Measurements from ENCODE around the gene ADAM8. TPM values are rescaled to one million over a fixed set of nuclear protein-coding genes. Genes with fewer than 3 reads are reported as not detected.
"Not testable (repeated sequence)": the region's sequence is repeated elsewhere in the genome, so short reads cannot be mapped to it uniquely, and the experiment has no call there.

ADAM8 gene
- total RNA-seq, 2 experiments from 2014 or later: 90.8 to 91.0 TPM

DNA sequence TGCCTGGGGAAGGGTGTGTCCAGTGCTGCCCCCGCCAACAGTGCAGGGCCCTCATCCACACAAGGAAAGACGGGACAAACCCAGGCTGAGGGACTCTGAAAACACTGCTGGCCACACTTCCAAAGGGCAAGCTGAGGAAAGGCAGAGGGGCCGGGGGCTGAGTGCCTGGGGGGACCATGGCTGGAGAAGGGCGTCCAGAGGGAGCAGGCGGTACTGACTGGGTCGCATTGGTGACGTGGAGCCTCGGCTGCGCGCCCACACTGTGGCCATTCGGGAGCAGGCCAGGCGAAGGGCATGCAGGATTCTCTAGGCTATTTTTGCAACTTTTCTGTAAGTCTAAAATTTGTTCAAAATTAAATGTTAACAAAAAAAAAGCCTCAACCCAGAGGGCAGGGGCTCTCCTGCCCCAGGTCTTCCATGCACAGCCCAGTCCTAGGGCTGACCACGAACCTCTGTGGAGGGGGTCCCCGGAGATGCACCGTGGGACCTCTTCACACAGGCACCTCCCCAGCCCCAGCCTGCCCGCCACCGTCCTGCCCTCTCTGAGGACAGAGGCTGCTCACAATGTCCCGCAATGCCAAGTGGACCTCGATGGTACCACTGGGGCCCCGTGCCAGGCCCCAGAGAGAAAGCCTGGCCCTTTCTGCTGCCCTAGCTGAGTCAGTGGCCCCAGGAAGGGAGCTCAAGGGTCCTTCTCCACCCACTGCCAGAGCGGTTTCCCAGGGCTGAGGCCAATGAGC is 10.4 kb downstream of the ADAM8 start:
- DNase-seq: no peak
- Mint-ChIP-seq H3K27ac (no peak overlapping the region), H3K36me3 (peaks cover 4% of the 10 kb centered on the region), H3K9me3 (no peaks in the 10 kb centered on the region), H3K27me3 (no peaks in the 10 kb centered on the region), H3K4me1 (peaks cover 17% of the 10 kb centered on the region), H3K4me3 (no peak overlapping the region)
- ATAC-seq (ENCODE audit: low read depth): no peak
- POLR2A ChIA-PET: interaction anchor here (0.5 to 1.5 kb wide), 2 partner anchors 10 to 35 kb away, joined by 3 to 5 read pairs; partner anchors contain the start of gene ADAM8

DNA sequence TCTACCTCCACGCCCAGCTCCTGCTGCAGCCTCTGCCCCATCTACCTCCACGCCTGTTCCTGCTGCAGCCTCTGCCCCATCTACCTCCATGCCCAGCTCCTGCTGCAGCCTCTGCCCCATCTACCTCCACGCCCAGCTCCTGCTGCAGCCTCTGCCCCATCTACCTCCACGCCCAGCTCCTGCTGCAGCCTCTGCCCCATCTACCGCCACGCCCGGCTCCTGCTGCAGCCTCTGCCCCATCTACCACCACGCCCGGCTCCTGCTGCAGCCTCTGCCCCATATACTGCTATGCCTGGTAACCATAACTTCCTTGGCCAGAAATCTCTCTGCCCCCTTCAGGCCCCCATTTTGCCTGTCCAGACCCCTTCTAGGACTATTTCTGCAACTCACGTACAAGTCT is 11.6 kb downstream of the ADAM8 start:
- H3K27ac Mint-ChIP-seq; H3K27me3 Mint-ChIP-seq; DNase-seq; H3K36me3 Mint-ChIP-seq; H3K9me3 Mint-ChIP-seq; ATAC-seq (ENCODE audit: low read depth): not testable (repeated sequence)
- peaks cover 28% of the 10 kb centered on the region for H3K4me1 Mint-ChIP-seq
- POLR2A ChIA-PET: interaction anchor here (1.1 to 4.8 kb wide), 2 partner anchors 10 to 13 kb away, joined by 4 to 35 read pairs; partner anchors contain the start of gene ADAM8
- peak overlapping the region; percentile 66 for H3K4me3 Mint-ChIP-seq

DNA sequence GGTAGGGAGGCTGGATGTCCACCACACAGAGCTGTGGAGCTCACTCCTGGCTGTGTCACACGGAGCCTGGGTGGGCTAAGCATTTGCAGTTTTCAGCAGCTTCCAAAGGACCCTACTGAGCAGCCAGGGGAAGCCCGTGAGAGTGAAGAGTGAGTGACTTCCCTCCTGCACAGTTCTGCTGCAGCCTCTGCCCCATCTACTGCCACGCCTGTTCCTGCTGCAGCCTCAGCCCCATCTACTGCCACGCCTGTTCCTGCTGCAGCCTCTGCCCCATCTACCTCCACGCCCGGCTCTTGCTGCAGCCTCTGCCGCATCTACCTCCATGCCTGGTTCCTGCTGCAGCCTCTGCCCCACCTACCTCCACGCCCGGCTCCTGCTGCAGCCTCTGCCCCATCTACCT is 12.2 kb downstream of the ADAM8 start:
- DNase-seq: peak; percentile 51
- H3K4me1 Mint-ChIP-seq: peaks cover 33% of the 10 kb centered on the region
- no peaks in the 10 kb centered on the region for H3K27me3 Mint-ChIP-seq
- peaks cover 4% of the 10 kb centered on the region for H3K36me3 Mint-ChIP-seq
- POLR2A ChIA-PET: interaction anchor here (1.1 to 4.8 kb wide), 2 partner anchors 11 to 14 kb away, joined by 4 to 35 read pairs; partner anchors contain the start of gene ADAM8
- no peaks in the 10 kb centered on the region for H3K9me3 Mint-ChIP-seq
- ATAC-seq (ENCODE audit: low read depth): peak; percentile 55
- peak overlapping the region; percentile 51 for H3K27ac Mint-ChIP-seq
- H3K4me3 Mint-ChIP-seq: peak overlapping the region; percentile 66

DNA sequence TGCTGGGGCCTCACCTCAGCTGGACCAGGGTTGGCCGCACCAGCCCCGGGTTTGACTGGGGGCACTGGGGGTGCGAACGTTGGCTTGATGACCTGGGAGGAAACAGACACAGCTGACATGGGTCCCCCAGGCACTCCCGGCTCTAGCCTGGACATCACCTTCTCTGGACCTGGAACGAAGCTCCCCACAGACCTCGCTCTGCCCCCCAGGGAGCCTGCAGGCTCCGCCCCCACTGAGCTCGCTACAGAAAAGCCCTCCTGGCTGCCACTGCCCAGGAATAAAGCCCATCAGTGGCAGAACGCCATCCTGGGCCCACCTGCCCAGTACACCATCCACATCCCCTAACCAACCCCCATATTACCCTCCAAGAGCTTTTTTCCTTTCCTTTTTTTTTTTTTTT is 13.0 kb downstream of the ADAM8 start:
- POLR2A ChIA-PET: interaction anchor here (4.8 kb wide), 1 partner anchor 12 kb away, joined by 35 read pairs; the partner anchor contains the start of gene ADAM8
- DNase-seq: no peak
- no peak overlapping the region for H3K27ac Mint-ChIP-seq

DNA sequence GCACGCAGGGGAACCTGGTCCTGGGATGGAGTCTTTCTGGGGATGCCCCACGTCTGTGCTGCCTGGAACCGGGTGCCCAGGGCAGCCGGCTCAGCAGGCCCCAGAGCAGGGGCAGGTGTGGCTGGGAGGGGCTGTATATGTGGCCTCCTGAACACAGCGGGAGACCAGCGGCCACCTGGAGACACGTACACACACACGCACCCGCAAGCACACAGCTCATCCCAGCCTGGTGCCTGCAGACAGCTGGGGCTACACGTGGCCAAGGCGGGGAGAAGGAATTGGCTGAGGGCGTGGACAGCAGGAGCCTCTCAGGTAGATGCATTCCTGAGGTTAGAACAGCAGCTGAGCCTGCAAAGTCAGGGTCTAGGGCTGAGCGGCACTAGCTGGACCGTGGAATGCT is 14.0 kb downstream of the ADAM8 start:
- Mint-ChIP-seq H3K27me3 (no peaks in the 10 kb centered on the region), H3K4me1 (peaks cover 39% of the 10 kb centered on the region), H3K9me3 (no peaks in the 10 kb centered on the region), H3K4me3 (no peak overlapping the region), H3K27ac (no peak overlapping the region), H3K36me3 (peaks cover 4% of the 10 kb centered on the region)
- POLR2A ChIA-PET: interaction anchor here (1.1 to 4.8 kb wide), 2 partner anchors 13 to 15 kb away, joined by 3 to 35 read pairs; partner anchors contain the start of gene ADAM8
- ATAC-seq (ENCODE audit: low read depth) (no peak), DNase-seq (no peak)

More for the DNA sequence above, 13.0 kb downstream of the ADAM8 start:
- Mint-ChIP-seq H3K36me3 (peaks cover 4% of the 10 kb centered on the region), H3K27me3 (no peaks in the 10 kb centered on the region), H3K9me3 (no peaks in the 10 kb centered on the region), H3K4me1 (peaks cover 39% of the 10 kb centered on the region), H3K4me3 (peak overlapping the region; percentile 39)
- ATAC-seq (ENCODE audit: low read depth): no peak

DNA sequence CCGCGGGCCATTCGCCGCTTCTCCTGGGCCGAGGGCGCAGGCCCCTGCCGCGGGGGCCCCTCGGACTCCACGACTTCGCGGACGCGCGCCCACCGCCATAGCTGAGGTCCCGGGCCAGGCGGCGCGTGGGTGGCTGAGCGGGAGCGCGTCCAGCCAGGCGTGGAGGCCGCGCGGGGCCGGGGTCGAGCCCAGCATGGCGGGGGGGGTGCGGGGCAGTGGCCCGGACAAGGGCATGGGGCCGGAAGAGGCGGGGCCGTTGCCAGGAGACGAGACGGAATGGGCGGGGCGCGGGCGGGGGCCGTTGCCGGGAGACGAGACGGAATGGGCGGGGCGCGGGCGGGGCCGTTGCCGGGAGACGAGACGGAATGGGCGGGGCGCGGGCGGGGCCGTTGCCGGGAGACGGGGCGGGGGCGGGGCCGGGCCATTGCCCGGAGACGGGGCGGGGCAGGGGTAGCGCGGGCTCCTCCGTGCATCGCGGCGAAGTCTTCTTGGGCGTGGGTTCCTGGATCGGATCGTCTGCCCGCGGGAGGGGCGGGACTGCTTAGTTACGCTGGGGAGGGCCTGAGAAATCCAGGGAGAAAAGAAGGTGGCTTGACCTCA is 14.8 kb downstream of the ADAM8 start:
- peaks cover 44% of the 10 kb centered on the region for H3K4me1 Mint-ChIP-seq
- DNase-seq (peak; percentile 86), ATAC-seq (ENCODE audit: low read depth) (peak; percentile 31)
- H3K36me3 Mint-ChIP-seq: peaks cover 4% of the 10 kb centered on the region
- peak overlapping the region; percentile 67 for H3K4me3 Mint-ChIP-seq
- H3K27me3 Mint-ChIP-seq: no peaks in the 10 kb centered on the region
- no peak overlapping the region for H3K27ac Mint-ChIP-seq
- H3K9me3 Mint-ChIP-seq: no peaks in the 10 kb centered on the region
- POLR2A ChIA-PET: interaction anchor here (1.0 to 4.8 kb wide), 3 partner anchors 14 to 16 kb away, joined by 3 to 35 read pairs (median 3); partner anchors contain the start of gene ADAM8

DNA sequence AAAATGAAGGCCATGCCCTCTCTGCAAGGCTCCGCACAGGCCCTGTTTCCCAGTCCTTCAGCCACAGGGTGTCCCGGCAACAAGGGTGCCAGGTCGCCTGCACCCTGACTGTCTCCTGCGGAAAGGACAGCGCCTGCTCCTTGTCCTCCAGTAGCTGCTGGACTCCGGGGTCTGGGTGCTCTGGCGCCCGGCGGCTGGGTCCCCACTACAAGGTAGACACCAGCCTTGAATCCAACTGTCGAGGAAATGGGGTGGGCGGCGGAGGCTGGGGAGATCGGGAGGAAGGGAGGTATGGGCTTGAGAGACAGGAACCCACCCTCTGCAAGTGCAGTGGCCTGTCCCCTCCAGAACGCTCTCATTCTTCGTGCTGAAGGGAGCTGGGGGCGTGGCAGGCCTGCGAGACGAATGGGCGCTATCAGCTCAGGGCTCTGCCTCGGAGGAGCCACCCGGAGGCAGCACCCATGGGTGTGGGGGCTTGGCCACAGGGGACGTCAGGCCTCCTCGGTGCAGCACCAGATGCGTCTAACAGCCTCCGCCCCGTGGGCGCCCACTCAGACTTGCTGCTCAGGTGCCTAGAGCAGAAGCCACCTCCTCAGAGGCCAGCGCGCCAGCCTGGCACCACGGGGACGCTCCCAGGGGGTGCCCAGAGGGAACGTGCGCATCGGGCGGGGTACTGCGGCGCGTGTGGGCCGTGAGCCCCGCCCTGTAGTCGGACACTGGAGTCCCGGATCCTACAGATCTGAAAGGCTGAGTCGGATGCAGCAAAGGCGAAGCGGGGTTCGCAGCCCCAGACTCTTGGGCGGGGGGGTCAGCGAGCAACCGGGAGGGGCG is 15.6 kb downstream of the ADAM8 start:
- Mint-ChIP-seq H3K36me3 (peaks cover 4% of the 10 kb centered on the region), H3K4me1 (peaks cover 44% of the 10 kb centered on the region), H3K9me3 (no peaks in the 10 kb centered on the region), H3K27ac (peak overlapping the region; percentile 89), H3K27me3 (no peaks in the 10 kb centered on the region), H3K4me3 (peak overlapping the region; percentile 81)
- POLR2A ChIA-PET: interaction anchor here (1.0 to 4.8 kb wide), 2 partner anchors 14 to 17 kb away, joined by 3 to 35 read pairs; partner anchors contain the start of gene ADAM8
- ATAC-seq (ENCODE audit: low read depth): peak; percentile 38
- peak; percentile 77 for DNase-seq

DNA sequence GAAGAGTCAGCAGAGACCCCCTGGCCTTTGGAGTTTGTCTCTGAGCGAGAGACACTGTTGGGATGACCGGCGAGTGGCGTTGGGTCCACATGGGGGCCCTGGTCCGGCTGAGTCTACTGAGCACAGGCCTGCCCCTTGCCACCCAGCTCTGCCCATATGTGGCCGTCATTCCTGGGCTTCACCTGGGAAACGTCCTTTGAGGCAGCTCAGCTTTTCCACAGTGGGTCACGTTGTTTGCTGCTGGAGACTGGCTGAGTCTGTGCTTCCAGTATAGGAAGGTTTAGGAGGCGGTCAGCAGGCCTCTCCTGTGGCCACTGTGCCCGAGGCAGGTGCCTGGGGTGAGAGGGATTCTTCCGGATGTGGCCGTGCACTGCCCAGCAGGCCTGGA is 17.1 kb downstream of the ADAM8 start:
- no peaks in the 10 kb centered on the region for H3K27me3 Mint-ChIP-seq
- H3K4me3 Mint-ChIP-seq: peak overlapping the region; percentile 81
- POLR2A ChIA-PET: interaction anchor here (0.6 to 3.3 kb wide), 7 partner anchors 11 to 130 kb away, joined by 3 to 26 read pairs (median 5); partner anchors contain the start of gene ADAM8
- peaks cover 4% of the 10 kb centered on the region for H3K36me3 Mint-ChIP-seq
- peak overlapping the region; percentile 89 for H3K27ac Mint-ChIP-seq
- ATAC-seq (ENCODE audit: low read depth) (no peak), DNase-seq (no peak)
- peaks cover 36% of the 10 kb centered on the region for H3K4me1 Mint-ChIP-seq
- no peaks in the 10 kb centered on the region for H3K9me3 Mint-ChIP-seq

DNA sequence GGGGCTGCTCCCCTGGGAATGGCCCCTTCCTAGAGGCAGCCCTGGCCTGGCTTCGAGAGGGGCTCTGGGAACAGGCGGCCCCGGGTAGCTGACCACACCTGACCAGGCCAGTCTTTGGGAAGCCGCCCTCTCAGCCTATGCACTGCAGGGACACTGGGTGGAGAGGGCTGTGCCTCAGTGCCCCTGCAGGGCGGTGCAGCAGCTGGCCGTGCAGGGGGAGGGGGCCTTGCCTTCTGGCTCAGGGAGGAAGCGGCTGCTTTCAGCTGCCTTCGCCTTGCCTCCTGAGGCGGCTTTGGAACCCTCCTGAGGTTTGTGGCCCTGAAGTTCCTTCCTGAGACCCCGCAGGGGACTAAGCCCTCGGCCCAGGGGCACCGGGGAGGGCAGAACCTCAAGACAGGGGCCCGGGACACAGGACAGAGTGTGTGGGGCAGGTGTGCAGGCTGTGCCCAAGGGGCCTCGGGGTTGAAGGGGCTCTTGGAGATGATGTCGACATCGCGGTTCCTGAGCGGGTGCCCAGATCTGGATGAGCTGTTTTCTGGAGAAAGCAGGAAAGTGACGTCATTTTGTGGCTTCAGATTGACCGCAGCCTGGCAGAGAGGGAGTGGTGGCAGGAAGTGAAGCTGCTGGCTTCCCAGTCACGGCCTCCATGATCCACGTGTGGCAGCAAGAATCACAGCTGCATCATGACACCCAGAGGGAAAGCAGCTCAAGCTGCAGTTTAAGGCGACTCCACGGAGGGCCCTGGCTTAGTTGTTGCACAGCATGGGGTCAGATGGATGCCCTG is 17.7 kb downstream of the ADAM8 start:
- POLR2A ChIA-PET: interaction anchor here (0.6 to 3.3 kb wide), 9 partner anchors 8 to 131 kb away, joined by 3 to 26 read pairs (median 4); partner anchors contain the start of gene ADAM8

DNA sequence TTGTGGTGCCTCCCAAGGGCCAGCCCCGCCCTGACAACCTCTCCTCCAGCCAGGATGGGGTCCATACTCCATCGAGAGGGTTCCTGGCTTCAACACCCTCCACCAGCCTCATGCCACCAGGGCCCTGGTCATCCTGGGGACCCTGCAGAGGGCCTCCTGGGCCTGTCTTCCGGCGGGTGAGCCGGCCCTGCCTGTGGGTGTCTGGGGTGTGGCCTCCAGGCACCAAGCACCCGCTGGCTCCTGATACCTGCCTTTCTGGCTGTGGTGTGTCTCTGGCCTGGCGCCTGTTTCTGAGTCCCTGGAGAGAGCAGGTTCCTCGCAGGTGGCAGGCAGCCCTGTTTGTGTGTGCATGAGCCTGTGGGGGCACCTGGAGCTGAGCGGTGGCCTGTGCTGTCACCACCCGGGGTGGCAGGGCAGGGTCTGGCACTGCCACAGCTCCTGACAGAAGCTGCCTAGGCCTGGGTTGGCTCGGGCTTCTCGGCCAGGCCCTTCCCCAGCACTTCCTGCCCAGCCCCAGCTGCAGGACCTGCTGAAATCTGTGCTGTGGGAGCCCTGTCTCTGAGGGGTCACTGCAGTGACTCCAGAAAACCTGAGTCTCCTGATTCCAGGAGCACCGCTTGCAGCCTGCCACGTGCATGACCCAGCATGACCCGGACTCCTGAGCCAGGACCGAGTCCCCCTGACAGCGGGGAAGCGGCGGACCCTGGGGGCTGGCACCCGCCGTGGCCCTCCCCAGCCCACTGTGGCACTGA is 18.4 kb downstream of the ADAM8 start:
- Mint-ChIP-seq H3K4me3 (peak overlapping the region; percentile 60), H3K9me3 (no peaks in the 10 kb centered on the region), H3K27me3 (no peaks in the 10 kb centered on the region), H3K36me3 (no peaks in the 10 kb centered on the region), H3K4me1 (peaks cover 26% of the 10 kb centered on the region), H3K27ac (peak overlapping the region; percentile 88)
- ATAC-seq (ENCODE audit: low read depth): peak; percentile 18
- POLR2A ChIA-PET: interaction anchor here (0.9 to 3.3 kb wide), 6 partner anchors 9 to 115 kb away, joined by 3 to 26 read pairs (median 4); partner anchors contain the start of gene ADAM8
- peak; percentile 66 for DNase-seq

More for the DNA sequence above, 17.7 kb downstream of the ADAM8 start:
- Mint-ChIP-seq H3K4me3 (peak overlapping the region; percentile 69), H3K36me3 (no peaks in the 10 kb centered on the region), H3K27me3 (no peaks in the 10 kb centered on the region), H3K9me3 (no peaks in the 10 kb centered on the region), H3K27ac (peak overlapping the region; percentile 89), H3K4me1 (peaks cover 30% of the 10 kb centered on the region)
- DNase-seq: peak; percentile 79
- peak; percentile 44 for ATAC-seq (ENCODE audit: low read depth)

DNA sequence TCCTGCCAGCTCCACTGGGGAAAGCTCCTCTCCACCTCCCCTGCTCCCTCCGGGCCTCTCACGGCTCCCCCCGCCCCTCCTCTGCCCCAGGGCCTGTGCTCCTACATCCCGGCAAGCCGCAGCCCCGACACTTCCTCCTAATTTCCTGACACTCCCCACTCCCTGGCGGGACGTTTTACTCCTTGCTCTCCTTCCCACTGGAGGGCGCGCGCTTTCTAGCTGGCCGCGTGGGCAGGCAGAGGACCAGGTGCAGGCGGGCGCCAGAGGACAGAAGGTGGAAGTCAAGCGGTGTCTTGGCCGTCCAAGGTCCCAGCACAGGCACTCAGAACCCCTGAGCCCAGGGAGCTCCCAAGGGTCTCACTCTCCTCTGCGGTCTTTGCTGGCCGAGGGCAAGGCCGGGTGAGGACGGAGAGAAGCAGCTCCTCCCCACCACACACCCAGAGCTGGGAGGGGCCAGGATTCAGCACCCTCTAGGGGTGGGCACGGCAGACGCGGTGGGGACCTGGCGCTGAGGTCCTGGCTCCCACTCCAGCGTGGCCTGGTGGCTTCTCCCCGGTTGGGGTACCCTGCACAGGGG is 19.1 kb downstream of the ADAM8 start:
- H3K36me3 Mint-ChIP-seq: no peaks in the 10 kb centered on the region
- no peaks in the 10 kb centered on the region for H3K9me3 Mint-ChIP-seq
- peak; percentile 59 for DNase-seq
- peaks cover 26% of the 10 kb centered on the region for H3K4me1 Mint-ChIP-seq
- H3K4me3 Mint-ChIP-seq: peak overlapping the region; percentile 74
- H3K27ac Mint-ChIP-seq: peak overlapping the region; percentile 88
- no peaks in the 10 kb centered on the region for H3K27me3 Mint-ChIP-seq
- ATAC-seq (ENCODE audit: low read depth): peak; percentile 3
- POLR2A ChIA-PET: interaction anchor here (0.7 to 3.3 kb wide), 2 partner anchors 18 to 67 kb away, joined by 5 to 26 read pairs; partner anchors contain the start of gene ADAM8
